ENCODE data around the gene ATP2C2. TPM values are rescaled to one million over a fixed set of nuclear protein-coding genes. Genes with fewer than 3 reads are reported as not detected.

Gene ATP2C2
- total RNA-seq, 1 experiment from 2014 or later, result 20.3 TPM

DNA sequence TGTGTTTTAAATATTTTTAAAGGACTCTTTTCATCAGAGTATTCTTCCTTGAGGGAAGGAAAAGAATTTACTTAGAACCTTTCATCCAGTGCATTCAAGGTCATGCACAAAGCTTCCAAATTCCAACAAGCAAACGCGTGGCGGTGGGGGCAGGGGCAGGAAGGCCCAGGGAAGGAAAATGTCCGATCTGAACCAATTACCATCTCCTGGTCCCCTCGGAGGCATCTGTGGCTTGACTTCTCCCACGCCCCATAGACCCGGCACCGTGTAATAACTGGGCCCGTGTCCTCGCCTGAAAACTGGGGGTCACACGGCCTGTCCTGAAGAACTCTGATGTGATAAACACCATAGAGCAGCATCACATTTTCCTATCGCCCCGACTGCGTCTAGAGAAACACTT, 117.8 kb downstream of the ATP2C2 start:
- Histone ChIP-seq H3K36me3 (ENCODE audit: control insufficient read depth in 1 of 2, insufficient read depth in 2 of 2, low read length in 2 of 2) (peaks cover 40 to 65% of the 10 kb centered on the region in 2 experiments), H3K4me3 (replicated peaks in 1 of 2; ENCODE audit: low read depth in 1 of 2, low read length in 2 of 2) (no peak overlapping the region), H2AFZ (ENCODE audit: low read depth, low read length, poor library complexity, severe bottlenecking) (no peak overlapping the region), H3K4me2 (ENCODE audit: low read length) (no peak overlapping the region), H3K9ac (ENCODE audit: low read length) (no peak overlapping the region), H3K4me1 (ENCODE audit: control insufficient read depth in 1 of 2, insufficient read depth in 2 of 2, low read length in 2 of 2) (no peaks in the 10 kb centered on the region), H3K79me2 (ENCODE audit: insufficient read depth, low read length) (no peaks in the 10 kb centered on the region), H4K20me1 (ENCODE audit: insufficient read depth) (no peaks in the 10 kb centered on the region), H3K9me3 (ENCODE audit: control insufficient read depth in 1 of 2, insufficient read depth in 1 of 2, low read depth in 1 of 2, low read length in 2 of 2) (no peaks in the 10 kb centered on the region), H3K27me3 (ENCODE audit: insufficient read depth, low read length) (no peaks in the 10 kb centered on the region), H3K27ac (ENCODE audit: low read depth, low read length) (no peak overlapping the region), H3K9me2 (ENCODE audit: insufficient read depth) (no peaks in the 10 kb centered on the region)
- RAD21 ChIA-PET (ENCODE audit: low non-redundant PET in 1 of 2, low total read pairs in 2 of 2, uncharacterized antibody in 2 of 2, unreplicated experiment in 2 of 2), result interaction anchor here in 1 of 2 experiments (1.5 kb wide), 1 partner anchor 209 kb away, joined by 3 read pairs; no protein-coding TSS in a partner anchor
- POLR2A ChIA-PET, result no interaction called here
- TF ChIP-seq FOSL1 (IDR thresholded peaks at IDR 0.05; ENCODE audit: low read depth), result no peak
- no peak for TF ChIP-seq ELF1 (IDR thresholded peaks at IDR 0.05; ENCODE audit: borderline replicate concordance, low read depth)
- TF ChIP-seq SIN3A (IDR thresholded peaks at IDR 0.05; ENCODE audit: low read depth), result no peak
- no peak for TF ChIP-seq POLR2AphosphoS5 (IDR thresholded peaks at IDR 0.05; ENCODE audit: low read depth, low read length)
- TF ChIP-seq EZH2phosphoT487 (IDR thresholded peaks at IDR 0.05; ENCODE audit: borderline replicate concordance), result no peak
- TF ChIP-seq, protein P1, sequence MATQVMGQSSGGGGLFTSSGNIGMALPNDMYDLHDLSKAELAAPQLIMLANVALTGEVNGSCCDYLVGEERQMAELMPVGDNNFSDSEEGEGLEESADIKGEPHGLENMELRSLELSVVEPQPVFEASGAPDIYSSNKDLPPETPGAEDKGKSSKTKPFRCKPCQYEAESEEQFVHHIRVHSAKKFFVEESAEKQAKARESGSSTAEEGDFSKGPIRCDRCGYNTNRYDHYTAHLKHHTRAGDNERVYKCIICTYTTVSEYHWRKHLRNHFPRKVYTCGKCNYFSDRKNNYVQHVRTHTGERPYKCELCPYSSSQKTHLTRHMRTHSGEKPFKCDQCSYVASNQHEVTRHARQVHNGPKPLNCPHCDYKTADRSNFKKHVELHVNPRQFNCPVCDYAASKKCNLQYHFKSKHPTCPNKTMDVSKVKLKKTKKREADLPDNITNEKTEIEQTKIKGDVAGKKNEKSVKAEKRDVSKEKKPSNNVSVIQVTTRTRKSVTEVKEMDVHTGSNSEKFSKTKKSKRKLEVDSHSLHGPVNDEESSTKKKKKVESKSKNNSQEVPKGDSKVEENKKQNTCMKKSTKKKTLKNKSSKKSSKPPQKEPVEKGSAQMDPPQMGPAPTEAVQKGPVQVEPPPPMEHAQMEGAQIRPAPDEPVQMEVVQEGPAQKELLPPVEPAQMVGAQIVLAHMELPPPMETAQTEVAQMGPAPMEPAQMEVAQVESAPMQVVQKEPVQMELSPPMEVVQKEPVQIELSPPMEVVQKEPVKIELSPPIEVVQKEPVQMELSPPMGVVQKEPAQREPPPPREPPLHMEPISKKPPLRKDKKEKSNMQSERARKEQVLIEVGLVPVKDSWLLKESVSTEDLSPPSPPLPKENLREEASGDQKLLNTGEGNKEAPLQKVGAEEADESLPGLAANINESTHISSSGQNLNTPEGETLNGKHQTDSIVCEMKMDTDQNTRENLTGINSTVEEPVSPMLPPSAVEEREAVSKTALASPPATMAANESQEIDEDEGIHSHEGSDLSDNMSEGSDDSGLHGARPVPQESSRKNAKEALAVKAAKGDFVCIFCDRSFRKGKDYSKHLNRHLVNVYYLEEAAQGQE (IDR thresholded peaks at IDR 0.05; ENCODE audit: low read depth), result no peak
- TF ChIP-seq CBX3 (IDR thresholded peaks at IDR 0.05; ENCODE audit: low read depth), result no peak
- TF ChIP-seq, protein P2, sequence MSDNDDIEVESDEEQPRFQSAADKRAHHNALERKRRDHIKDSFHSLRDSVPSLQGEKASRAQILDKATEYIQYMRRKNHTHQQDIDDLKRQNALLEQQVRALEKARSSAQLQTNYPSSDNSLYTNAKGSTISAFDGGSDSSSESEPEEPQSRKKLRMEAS (IDR thresholded peaks at IDR 0.05), result no peak
- no peak for TF ChIP-seq ZBTB33 (IDR thresholded peaks at IDR 0.05; ENCODE audit: extremely low read depth, insufficient replicate concordance, low read length)
- TF ChIP-seq YY1 (IDR thresholded peaks at IDR 0.05; ENCODE audit: extremely low read depth, insufficient replicate concordance, low read depth, low read length), result no peak
- TF ChIP-seq, protein P3, sequence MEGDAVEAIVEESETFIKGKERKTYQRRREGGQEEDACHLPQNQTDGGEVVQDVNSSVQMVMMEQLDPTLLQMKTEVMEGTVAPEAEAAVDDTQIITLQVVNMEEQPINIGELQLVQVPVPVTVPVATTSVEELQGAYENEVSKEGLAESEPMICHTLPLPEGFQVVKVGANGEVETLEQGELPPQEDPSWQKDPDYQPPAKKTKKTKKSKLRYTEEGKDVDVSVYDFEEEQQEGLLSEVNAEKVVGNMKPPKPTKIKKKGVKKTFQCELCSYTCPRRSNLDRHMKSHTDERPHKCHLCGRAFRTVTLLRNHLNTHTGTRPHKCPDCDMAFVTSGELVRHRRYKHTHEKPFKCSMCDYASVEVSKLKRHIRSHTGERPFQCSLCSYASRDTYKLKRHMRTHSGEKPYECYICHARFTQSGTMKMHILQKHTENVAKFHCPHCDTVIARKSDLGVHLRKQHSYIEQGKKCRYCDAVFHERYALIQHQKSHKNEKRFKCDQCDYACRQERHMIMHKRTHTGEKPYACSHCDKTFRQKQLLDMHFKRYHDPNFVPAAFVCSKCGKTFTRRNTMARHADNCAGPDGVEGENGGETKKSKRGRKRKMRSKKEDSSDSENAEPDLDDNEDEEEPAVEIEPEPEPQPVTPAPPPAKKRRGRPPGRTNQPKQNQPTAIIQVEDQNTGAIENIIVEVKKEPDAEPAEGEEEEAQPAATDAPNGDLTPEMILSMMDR (IDR thresholded peaks at IDR 0.05 in 2 of 3, conservative IDR thresholded peaks at IDR 0.05 in 1 of 3; ENCODE audit: borderline replicate concordance in 1 of 3, insufficient read depth in 1 of 3, low read depth in 2 of 3, low read length in 2 of 3), result no peak
- no peak for TF ChIP-seq CEBPB (IDR thresholded peaks at IDR 0.05; ENCODE audit: low read depth)
- no peak for TF ChIP-seq JUND (IDR thresholded peaks at IDR 0.05)
- TF ChIP-seq SP1 (IDR thresholded peaks at IDR 0.05; ENCODE audit: low read depth), result no peak
- TF ChIP-seq, protein P4, sequence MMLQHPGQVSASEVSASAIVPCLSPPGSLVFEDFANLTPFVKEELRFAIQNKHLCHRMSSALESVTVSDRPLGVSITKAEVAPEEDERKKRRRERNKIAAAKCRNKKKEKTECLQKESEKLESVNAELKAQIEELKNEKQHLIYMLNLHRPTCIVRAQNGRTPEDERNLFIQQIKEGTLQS (IDR thresholded peaks at IDR 0.05), result no peak
- no peak for TF ChIP-seq EZH2 (IDR thresholded peaks at IDR 0.05)
- no peak for TF ChIP-seq EGR1 (IDR thresholded peaks at IDR 0.05; ENCODE audit: low read depth)
- TF ChIP-seq RAD21 (IDR thresholded peaks at IDR 0.05; ENCODE audit: low read depth), result no peak
- TF ChIP-seq POLR2A (IDR thresholded peaks at IDR 0.05; ENCODE audit: borderline replicate concordance, extremely low read depth, insufficient read depth, insufficient read length), result no peak
- TF ChIP-seq SRF (IDR thresholded peaks at IDR 0.05; ENCODE audit: low read depth), result no peak
- ATAC-seq (no peak), DNase-seq (ENCODE audit: low read depth, low spot score) (no peak)
- BruUV-seq (replicated peaks), result no TSS peak
- CTCF ChIA-PET, result no interaction called here
- intact Hi-C loops (cut with micrococcal nuclease), result loop anchor here (10.0 kb wide), 1 partner anchor 301 kb away; the partner anchor contains the start of gene TAF1C

All from HCT116 (cell line).